Measurements from ENCODE around the gene INAVA. TPM values are rescaled to one million over a fixed set of nuclear protein-coding genes. Genes with fewer than 3 reads are reported as not detected.
A peak's percentile ranks its signal among the peaks of the same experiment; 100 is the strongest.

Gene INAVA
- total and polyA plus RNA-seq, 9 donors: 1.2 to 5.3 (median 2.2) TPM

DNA sequence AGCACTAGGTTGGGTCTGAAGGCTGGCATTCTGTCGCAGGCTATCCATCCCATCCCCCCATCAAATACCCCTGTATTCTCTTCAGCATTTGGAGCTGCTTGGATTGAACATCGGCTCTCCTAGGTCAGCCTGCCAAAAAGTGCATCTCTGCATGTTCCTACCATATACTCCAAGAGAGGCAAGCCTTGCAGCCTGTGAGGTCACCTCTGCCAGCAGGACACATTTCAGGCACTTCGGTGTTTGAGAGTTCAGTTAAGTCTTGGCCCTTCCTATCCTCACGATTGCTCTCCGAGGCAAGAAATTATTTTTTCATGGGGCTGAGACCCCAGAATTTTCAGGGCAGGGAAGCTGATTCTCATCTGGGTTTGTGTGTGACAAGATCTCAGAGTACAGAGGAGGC lies 19.3 kb upstream of the INAVA start:
- Histone ChIP-seq H3K9me3 (replicated peaks; ENCODE audit: control insufficient read depth, low read depth, low read length) (no peaks in the 10 kb centered on the region), H3K36me3 (ENCODE audit: control insufficient read depth, insufficient read depth, low read length) (no peaks in the 10 kb centered on the region), H3K4me3 (ENCODE audit: low read length) (no peak overlapping the region), H3K27ac (ENCODE audit: low read length) (no peak overlapping the region), H3K27me3 (ENCODE audit: control insufficient read depth, insufficient read depth, low read length) (peaks cover 65% of the 10 kb centered on the region), H3K4me1 (ENCODE audit: control insufficient read depth, insufficient read depth, low read length) (peaks cover 11% of the 10 kb centered on the region)
- DNase-seq: no peak
- WGBS (ENCODE audit: insufficient coverage): 80% methylated on average over 5 of the region's 5 CpGs

DNA sequence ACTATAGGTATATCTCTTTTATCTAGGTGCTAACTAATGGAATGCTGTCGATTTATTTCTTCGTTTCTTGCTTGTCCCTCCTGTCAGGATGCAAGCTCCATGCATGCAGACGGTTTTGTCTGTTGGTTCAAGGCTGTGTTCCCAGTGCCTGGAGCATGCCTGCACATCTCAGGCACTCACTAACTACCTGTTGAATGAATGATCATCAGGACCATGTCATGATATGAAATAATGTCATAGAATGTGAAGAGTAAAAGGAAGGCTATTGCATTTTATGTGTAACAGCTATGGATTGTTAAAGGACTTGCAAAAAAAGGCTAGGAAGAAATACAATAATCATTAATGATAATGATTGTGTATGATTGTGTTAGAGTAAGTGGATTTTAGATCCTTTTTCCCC lies 17.7 kb upstream of the INAVA start:
- no peak overlapping the region for H3K27ac ChIP-seq (ENCODE audit: low read length)

DNA sequence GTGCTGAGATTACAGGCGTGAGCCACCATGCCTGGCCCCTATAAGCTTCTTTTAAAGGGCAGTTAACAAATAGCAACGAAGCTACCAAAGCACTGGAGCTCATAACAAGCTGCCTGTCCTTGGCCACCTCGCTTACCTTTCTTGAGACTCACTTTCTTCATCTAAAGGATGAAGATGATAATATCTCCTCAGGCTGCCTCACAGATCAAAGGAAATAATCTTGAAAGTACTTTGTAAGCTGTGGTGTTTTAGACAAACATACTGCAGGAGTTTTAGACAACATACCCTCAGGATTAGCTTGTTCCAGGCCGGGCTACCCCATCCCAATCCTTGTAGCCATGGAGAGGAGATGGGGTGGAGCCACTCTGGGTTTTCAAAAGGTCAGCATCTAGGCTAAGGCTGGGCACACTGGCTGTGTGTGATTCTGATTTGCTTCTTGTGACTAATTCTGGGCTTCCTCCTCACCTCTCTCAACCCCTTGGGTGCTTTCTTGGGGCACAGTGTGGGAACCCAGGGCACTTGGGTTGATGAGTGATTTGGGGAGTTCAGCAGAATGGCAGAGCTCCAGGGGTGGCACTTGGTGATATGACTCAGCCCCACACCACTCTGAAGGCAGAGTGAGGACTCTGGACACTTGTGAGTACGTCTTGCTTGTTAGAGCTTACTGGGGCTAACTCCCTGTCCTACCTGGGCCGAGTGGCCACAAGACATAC lies 16.7 kb upstream of the INAVA start:
- Histone ChIP-seq H3K9me3 (replicated peaks; ENCODE audit: control insufficient read depth, low read depth, low read length) (no peaks in the 10 kb centered on the region), H3K4me3 (ENCODE audit: low read length) (no peak overlapping the region), H3K36me3 (ENCODE audit: control insufficient read depth, insufficient read depth, low read length) (no peaks in the 10 kb centered on the region), H3K27me3 (ENCODE audit: control insufficient read depth, insufficient read depth, low read length) (peaks cover 46% of the 10 kb centered on the region), H3K4me1 (ENCODE audit: control insufficient read depth, insufficient read depth, low read length) (peaks cover 8% of the 10 kb centered on the region), H3K27ac (ENCODE audit: low read length) (no peak overlapping the region)
- WGBS (ENCODE audit: insufficient coverage): no CpG with 5 or more reads among the region's 6 CpGs
- no peak for DNase-seq

More for the DNA sequence above, 17.7 kb upstream of the INAVA start:
- H3K4me1 ChIP-seq (ENCODE audit: control insufficient read depth, insufficient read depth, low read length): peaks cover 11% of the 10 kb centered on the region
- DNase-seq: no peak
- H3K9me3 ChIP-seq (replicated peaks; ENCODE audit: control insufficient read depth, low read depth, low read length): no peaks in the 10 kb centered on the region
- WGBS (ENCODE audit: insufficient coverage): 83% methylated on average over 3 of the region's 3 CpGs
- H3K4me3 ChIP-seq (ENCODE audit: low read length): no peak overlapping the region
- no peaks in the 10 kb centered on the region for H3K36me3 ChIP-seq (ENCODE audit: control insufficient read depth, insufficient read depth, low read length)
- H3K27me3 ChIP-seq (ENCODE audit: control insufficient read depth, insufficient read depth, low read length): peaks cover 56% of the 10 kb centered on the region

DNA sequence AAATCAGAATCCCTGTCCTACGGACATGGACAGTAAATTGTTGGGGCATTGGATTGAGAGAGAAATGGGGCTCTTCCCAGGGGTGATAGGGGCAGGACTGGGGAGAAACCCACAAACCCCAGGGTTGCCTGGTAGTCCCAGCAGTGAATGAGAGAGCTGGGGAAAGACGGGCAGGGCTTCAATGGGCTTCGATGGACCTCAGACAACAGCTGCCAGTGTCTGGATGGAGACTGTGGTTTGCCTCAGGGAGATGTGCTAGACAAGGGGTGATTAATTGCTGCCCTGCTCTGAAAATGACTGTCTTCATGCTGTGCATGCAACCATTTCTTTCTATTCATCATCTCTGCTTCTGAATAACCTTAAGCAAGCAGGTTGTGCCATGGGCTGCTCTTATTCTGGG lies 14.5 kb upstream of the INAVA start:
- Histone ChIP-seq H3K4me3 (ENCODE audit: low read length) (no peak overlapping the region), H3K27ac (ENCODE audit: low read length) (no peak overlapping the region), H3K4me1 (ENCODE audit: control insufficient read depth, insufficient read depth, low read length) (no peaks in the 10 kb centered on the region), H3K9me3 (replicated peaks; ENCODE audit: control insufficient read depth, low read depth, low read length) (no peaks in the 10 kb centered on the region), H3K36me3 (ENCODE audit: control insufficient read depth, insufficient read depth, low read length) (no peaks in the 10 kb centered on the region), H3K27me3 (ENCODE audit: control insufficient read depth, insufficient read depth, low read length) (peaks cover 28% of the 10 kb centered on the region)
- DNase-seq: no peak
- WGBS (ENCODE audit: insufficient coverage): 92% methylated on average over 2 of the region's 3 CpGs

DNA sequence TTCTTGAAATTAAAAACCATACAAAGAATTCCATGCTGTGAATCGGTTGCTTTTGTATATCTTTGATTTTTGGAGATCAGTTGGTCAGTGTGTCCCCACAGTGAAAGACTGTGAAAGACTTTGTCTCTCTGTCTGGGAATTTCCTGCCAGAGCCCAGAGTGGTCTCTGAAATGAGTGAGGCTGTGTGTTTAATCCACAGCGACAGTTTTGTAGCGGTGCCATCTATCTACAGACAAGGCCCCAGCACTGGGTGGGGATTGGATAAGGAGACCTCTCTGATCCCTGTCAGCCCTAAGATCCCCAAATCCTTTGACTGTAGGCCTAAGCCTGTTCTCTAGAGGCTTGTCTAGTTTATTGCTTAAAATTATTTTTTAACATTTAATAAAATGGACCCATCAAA lies 11.6 kb upstream of the INAVA start:
- WGBS (ENCODE audit: insufficient coverage): no CpG with 5 or more reads among the region's 3 CpGs
- Histone ChIP-seq H3K27ac (ENCODE audit: low read length) (no peak overlapping the region), H3K4me3 (ENCODE audit: low read length) (no peak overlapping the region), H3K9me3 (replicated peaks; ENCODE audit: control insufficient read depth, low read depth, low read length) (no peaks in the 10 kb centered on the region), H3K36me3 (ENCODE audit: control insufficient read depth, insufficient read depth, low read length) (no peaks in the 10 kb centered on the region), H3K4me1 (ENCODE audit: control insufficient read depth, insufficient read depth, low read length) (no peaks in the 10 kb centered on the region), H3K27me3 (ENCODE audit: control insufficient read depth, insufficient read depth, low read length) (peaks cover 24% of the 10 kb centered on the region)
- DNase-seq: no peak

DNA sequence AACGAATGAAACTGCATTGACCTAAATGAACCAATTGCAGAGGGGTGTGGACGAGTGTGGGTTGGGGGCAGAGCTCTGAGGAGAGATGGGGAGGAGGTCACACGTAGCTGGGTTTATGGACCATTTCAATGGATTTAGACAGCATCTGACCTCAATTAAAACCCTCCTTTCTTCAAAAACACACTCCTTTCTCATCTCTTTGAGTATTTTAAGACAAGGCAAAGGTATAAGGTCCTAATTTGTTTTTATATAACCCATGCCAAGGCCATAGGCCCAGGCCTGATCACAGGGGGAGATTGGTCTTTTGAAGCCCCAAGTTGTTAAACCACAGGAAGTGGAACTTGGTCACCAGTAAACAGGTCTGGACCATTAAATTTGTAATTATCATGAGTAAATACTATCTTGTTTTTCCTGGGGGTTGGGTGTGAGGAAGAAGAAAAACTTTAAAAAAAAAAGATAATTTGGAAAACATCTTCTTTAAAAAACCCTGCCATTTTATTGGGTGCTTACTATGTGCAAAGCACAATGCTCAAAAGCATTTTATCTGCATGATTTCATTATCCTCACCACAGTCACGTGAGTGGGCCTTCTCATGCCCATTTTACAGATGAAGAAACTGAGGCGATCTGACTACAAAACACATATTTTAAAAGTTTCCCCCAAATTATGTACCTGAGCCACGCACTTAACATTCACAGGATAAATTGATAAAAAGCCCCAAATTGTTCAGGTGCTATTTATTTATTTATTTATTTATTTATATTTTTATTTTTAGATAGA lies 8.9 kb upstream of the INAVA start:
- H3K27me3 ChIP-seq (ENCODE audit: control insufficient read depth, insufficient read depth, low read length): peaks cover 28% of the 10 kb centered on the region
- DNase-seq: no peak
- no peaks in the 10 kb centered on the region for H3K36me3 ChIP-seq (ENCODE audit: control insufficient read depth, insufficient read depth, low read length)
- H3K9me3 ChIP-seq (replicated peaks; ENCODE audit: control insufficient read depth, low read depth, low read length): no peaks in the 10 kb centered on the region
- peaks cover 4% of the 10 kb centered on the region for H3K4me1 ChIP-seq (ENCODE audit: control insufficient read depth, insufficient read depth, low read length)
- H3K4me3 ChIP-seq (ENCODE audit: low read length): no peak overlapping the region
- no peak overlapping the region for H3K27ac ChIP-seq (ENCODE audit: low read length)
- WGBS (ENCODE audit: insufficient coverage): 88% methylated on average over 1 of the region's 6 CpGs

DNA sequence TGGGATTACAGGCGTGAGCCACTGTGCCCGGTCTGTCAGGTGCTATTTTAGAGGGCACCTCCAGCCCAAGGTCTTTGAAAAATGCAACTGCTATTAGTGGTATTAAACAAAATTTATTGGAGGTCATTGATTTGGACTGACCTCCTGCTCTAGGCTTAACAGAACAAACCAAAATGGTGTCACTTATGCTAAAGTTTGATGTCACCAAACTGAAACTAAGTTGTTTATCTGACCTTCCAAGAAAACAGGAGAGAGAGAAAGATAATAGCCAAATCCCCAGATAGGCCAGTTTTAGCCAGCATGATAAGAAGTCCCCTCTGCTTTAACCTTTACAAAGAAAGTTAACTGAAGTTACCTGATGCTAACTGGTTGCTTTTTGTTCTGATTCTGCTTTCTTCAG lies 8.1 kb upstream of the INAVA start:
- no peaks in the 10 kb centered on the region for H3K36me3 ChIP-seq (ENCODE audit: control insufficient read depth, insufficient read depth, low read length)
- WGBS (ENCODE audit: insufficient coverage): 83% methylated on average over 2 of the region's 2 CpGs
- H3K27ac ChIP-seq (ENCODE audit: low read length): no peak overlapping the region
- no peak overlapping the region for H3K4me3 ChIP-seq (ENCODE audit: low read length)
- peaks cover 35% of the 10 kb centered on the region for H3K27me3 ChIP-seq (ENCODE audit: control insufficient read depth, insufficient read depth, low read length)
- H3K4me1 ChIP-seq (ENCODE audit: control insufficient read depth, insufficient read depth, low read length): peaks cover 11% of the 10 kb centered on the region
- no peak for DNase-seq
- H3K9me3 ChIP-seq (replicated peaks; ENCODE audit: control insufficient read depth, low read depth, low read length): no peaks in the 10 kb centered on the region

DNA sequence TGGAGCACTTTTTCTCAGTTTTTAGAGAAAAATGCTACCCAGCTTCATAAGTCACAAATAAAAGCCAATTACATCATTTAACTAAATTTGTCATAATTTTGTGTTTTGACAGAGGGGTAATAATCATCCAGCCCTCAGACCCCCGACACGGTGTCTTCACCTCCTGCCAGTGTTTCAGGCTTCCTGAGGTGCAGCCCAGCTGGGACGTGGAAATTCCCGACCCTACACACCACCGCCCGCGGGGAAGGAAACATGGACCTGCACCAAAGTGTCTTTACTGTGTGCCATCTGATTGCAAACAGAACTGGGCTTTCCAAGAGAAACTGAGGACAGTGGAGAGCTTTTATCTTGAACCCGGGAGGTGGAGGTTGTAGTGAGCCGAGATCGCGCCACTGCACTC lies 7.7 kb upstream of the INAVA start:
- H3K36me3 ChIP-seq (ENCODE audit: control insufficient read depth, insufficient read depth, low read length): no peaks in the 10 kb centered on the region
- H3K4me1 ChIP-seq (ENCODE audit: control insufficient read depth, insufficient read depth, low read length): peaks cover 14% of the 10 kb centered on the region
- DNase-seq: no peak
- peaks cover 39% of the 10 kb centered on the region for H3K27me3 ChIP-seq (ENCODE audit: control insufficient read depth, insufficient read depth, low read length)
- H3K9me3 ChIP-seq (replicated peaks; ENCODE audit: control insufficient read depth, low read depth, low read length): no peaks in the 10 kb centered on the region
- H3K4me3 ChIP-seq (ENCODE audit: low read length): no peak overlapping the region
- H3K27ac ChIP-seq (ENCODE audit: low read length): no peak overlapping the region
- 56% methylated on average over 4 of the region's 11 CpGs for WGBS (ENCODE audit: insufficient coverage)

DNA sequence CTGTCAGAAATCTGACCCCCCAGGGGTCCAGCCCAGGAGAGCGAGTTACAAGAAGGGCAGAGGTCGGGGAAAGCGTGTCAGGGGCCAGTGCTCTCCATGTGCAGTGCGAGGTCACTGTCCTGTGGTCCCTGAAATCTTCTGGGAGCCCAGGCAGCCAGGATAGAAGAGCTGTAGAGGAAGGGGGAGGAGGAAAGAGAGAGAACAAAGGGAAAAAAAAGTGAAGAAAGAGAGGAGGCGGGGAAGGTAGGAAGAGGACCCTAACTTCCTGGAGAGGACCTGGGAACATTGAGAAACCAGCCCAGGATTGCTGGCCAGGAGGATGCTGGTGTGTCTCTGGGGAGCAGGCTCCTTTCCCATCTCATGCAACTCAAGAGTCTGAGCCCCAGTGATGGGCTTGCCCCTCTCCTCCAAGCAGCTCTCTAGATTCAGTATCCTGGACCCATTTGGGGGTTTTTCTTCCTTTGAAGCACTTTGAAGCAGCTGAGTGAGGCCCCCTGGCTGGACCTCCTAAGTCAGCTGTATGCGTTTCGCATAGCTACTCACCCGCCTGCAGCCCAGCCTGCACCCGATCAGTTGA lies 6.8 kb upstream of the INAVA start:
- Histone ChIP-seq H3K4me3 (ENCODE audit: low read length) (no peak overlapping the region), H3K4me1 (ENCODE audit: control insufficient read depth, insufficient read depth, low read length) (peaks cover 14% of the 10 kb centered on the region), H3K27ac (ENCODE audit: low read length) (no peak overlapping the region), H3K36me3 (ENCODE audit: control insufficient read depth, insufficient read depth, low read length) (no peaks in the 10 kb centered on the region), H3K9me3 (replicated peaks; ENCODE audit: control insufficient read depth, low read depth, low read length) (no peaks in the 10 kb centered on the region), H3K27me3 (ENCODE audit: control insufficient read depth, insufficient read depth, low read length) (peaks cover 40% of the 10 kb centered on the region)
- no peak for DNase-seq
- 53% methylated on average over 8 of the region's 9 CpGs for WGBS (ENCODE audit: insufficient coverage)

DNA sequence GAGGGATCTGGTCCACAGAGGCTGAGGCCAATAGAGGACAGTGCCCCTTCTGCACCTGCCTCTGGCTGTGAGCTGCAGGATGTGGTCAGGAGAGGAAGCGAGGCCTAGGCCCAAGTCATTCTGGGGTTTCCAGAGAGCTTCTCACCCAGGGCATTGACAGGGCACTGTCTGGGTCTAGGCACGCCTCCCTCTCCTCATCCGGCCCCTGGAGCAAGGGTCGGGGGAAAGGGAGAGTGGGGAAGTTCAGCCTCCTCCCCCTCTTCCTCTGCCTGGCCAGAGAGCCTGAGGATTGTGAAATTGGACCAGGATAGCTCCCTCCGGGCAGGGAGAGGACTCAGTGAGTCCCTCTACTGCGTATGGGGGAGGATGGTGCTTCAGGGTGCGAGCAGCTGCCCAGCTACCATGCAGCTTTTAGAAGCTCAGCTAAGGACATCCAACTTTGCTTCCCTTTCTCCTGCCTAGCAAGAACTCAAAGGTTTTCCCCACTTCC lies 6.3 kb upstream of the INAVA start:
- Histone ChIP-seq H3K4me3 (ENCODE audit: low read length) (no peak overlapping the region), H3K4me1 (ENCODE audit: control insufficient read depth, insufficient read depth, low read length) (peaks cover 14% of the 10 kb centered on the region)
- 80% methylated on average over 1 of the region's 7 CpGs for WGBS (ENCODE audit: insufficient coverage)

More for the DNA sequence above, 6.3 kb upstream of the INAVA start:
- H3K36me3 ChIP-seq (ENCODE audit: control insufficient read depth, insufficient read depth, low read length): no peaks in the 10 kb centered on the region
- H3K9me3 ChIP-seq (replicated peaks; ENCODE audit: control insufficient read depth, low read depth, low read length): no peaks in the 10 kb centered on the region
- peak; percentile 15 for DNase-seq
- H3K27ac ChIP-seq (ENCODE audit: low read length): no peak overlapping the region
- H3K27me3 ChIP-seq (ENCODE audit: control insufficient read depth, insufficient read depth, low read length): peaks cover 41% of the 10 kb centered on the region

Data from muscle of leg (tissue), 11 donors.